ENCODE results near the gene FGFR4. TPM values are rescaled to one million over a fixed set of nuclear protein-coding genes. Genes with fewer than 3 reads are reported as not detected.

Gene FGFR4
- total RNA-seq, 1 experiment from 2014 or later, result 24.6 TPM

Other genes starting within 250 kb of the FGFR4 start
- gene HK3, start 187.6 kb upstream of the FGFR4 start, total RNA-seq (2014; rRNA removed), result not detected in 2 replicates
- gene UIMC1, start 80.1 kb upstream of the FGFR4 start, total RNA-seq (2014; rRNA removed), result 20.7 and 24.7 TPM in 2 replicates
- gene ZNF346, start 64.2 kb upstream of the FGFR4 start, total RNA-seq (2014; rRNA removed), result 33.9 and 38.9 TPM in 2 replicates
- 48.9 and 70.5 TPM in 2 replicates for gene NSD1, start 46.9 kb downstream of the FGFR4 start, total RNA-seq (2014; rRNA removed)
- 40.3 and 41.1 TPM in 2 replicates for gene RAB24, start 216.8 kb downstream of the FGFR4 start, total RNA-seq (2014; rRNA removed)
- gene PRELID1, start 216.9 kb downstream of the FGFR4 start, total RNA-seq (2014; rRNA removed), result 496 and 505 TPM in 2 replicates
- gene MXD3, start 225.0 kb downstream of the FGFR4 start, total RNA-seq (2014; rRNA removed), result 45.7 and 55.1 TPM in 2 replicates